HEK293 (cell line): ENCODE results near the gene DERL2.

Experiments
- CTCF ChIA-PET: fragments of 350-600 bp; formaldehyde crosslinking; extraction: SDS; loops from one replicate; lab custom pipeline; 2021; ENCODE audit warnings: antibody characterized with exemption; lab: Yijun Ruan, JAX
- POLR2A ChIA-PET: fragments of 300-600 bp; formaldehyde crosslinking; extraction: SDS; loops from one replicate; lab custom pipeline; 2020; ENCODE audit warnings: antibody characterized with exemption, inconsistent platforms; lab: Yijun Ruan, JAX
- H3K27ac ChIP-seq: fragments of 200-500 bp; sonication (Bioruptor generic); 2 replicates; pipeline ENCODE4 v1.5.1; 2014; ENCODE audit warnings: low read depth, low read length, control low read depth, inconsistent platforms; ENCODE audit errors: extremely low read depth
- H3K36me3 ChIP-seq, 2 experiments: fragments of 200-500 bp in 1 of 2; sonication (Bioruptor generic) in 1 of 2; 1 replicate in 1 of 2; 2 replicates in 1 of 2; pipeline ENCODE4 v1.5.1; 2014 to 2017; ENCODE audit warnings: inconsistent platforms in 2 of 2, low read length in 2 of 2; ENCODE audit not compliant: control insufficient read depth in 2 of 2, insufficient read depth in 1 of 2
- H3K4me1 ChIP-seq: fragments of 200-500 bp; sonication (Bioruptor generic); 2 replicates; pipeline ENCODE4 v1.5.1; 2014; ENCODE audit warnings: mild to moderate bottlenecking, low read length, inconsistent platforms; ENCODE audit not compliant: control insufficient read depth, insufficient read depth
- H3K4me3 ChIP-seq: 2 replicates; pipeline ENCODE4 v1.5.1; 2011; ENCODE audit warnings: low read depth, mild to moderate bottlenecking, control low read depth, low read length, moderate library complexity
- H3K9me3 ChIP-seq: fragments of 200-500 bp; sonication (Bioruptor generic); 2 replicates; pipeline ENCODE4 v1.5.1; 2014; ENCODE audit warnings: low read depth, low read length, inconsistent platforms; ENCODE audit not compliant: control insufficient read depth, insufficient read depth
- BCL6B ChIP-seq: fragments of 450-650 bp; formaldehyde crosslinking; IDR thresholded peaks from 2 replicates; pipeline ENCODE4 v1.5.1; 2017; ENCODE audit warnings: missing biosample characterization, missing genetic modification characterization
- FEZF1 ChIP-seq: fragments of 450-650 bp; formaldehyde crosslinking; IDR thresholded peaks from 2 replicates; pipeline ENCODE4 v1.5.1; 2016; ENCODE audit warnings: missing biosample characterization, missing genetic modification characterization
- HIC1 ChIP-seq: fragments of 450-650 bp; formaldehyde crosslinking; IDR thresholded peaks from 2 replicates; pipeline ENCODE4 v1.5.1; 2016; ENCODE audit warnings: missing biosample characterization, missing genetic modification characterization
- KLF10 ChIP-seq: fragments of 450-650 bp; IDR thresholded peaks from 2 replicates; pipeline ENCODE4 v1.5.1; 2018; ENCODE audit warnings: missing biosample characterization, mild to moderate bottlenecking, missing genetic modification characterization
- KLF8 ChIP-seq: fragments of 450-650 bp; formaldehyde crosslinking; IDR thresholded peaks from 2 replicates; pipeline ENCODE4 v1.5.1; 2016; ENCODE audit warnings: missing biosample characterization, missing genetic modification characterization
- PRDM6 ChIP-seq: fragments of 450-650 bp; formaldehyde crosslinking; IDR thresholded peaks from 2 replicates; pipeline ENCODE4 v1.5.1; 2017; ENCODE audit warnings: missing biosample characterization, missing genetic modification characterization
- REST ChIP-seq: fragments of 450-650 bp; formaldehyde crosslinking; IDR thresholded peaks from 2 replicates; pipeline ENCODE4 v1.5.1; 2016; ENCODE audit warnings: missing biosample characterization, missing genetic modification characterization
- SP2 ChIP-seq: fragments of 450-650 bp; formaldehyde crosslinking; IDR thresholded peaks from 2 replicates; pipeline ENCODE4 v1.5.1; 2016; ENCODE audit warnings: missing biosample characterization, missing genetic modification characterization
- SP7 ChIP-seq: fragments of 450-650 bp; formaldehyde crosslinking; IDR thresholded peaks from 2 replicates; pipeline ENCODE4 v1.5.1; 2016; ENCODE audit warnings: missing biosample characterization, missing genetic modification characterization
- TCF7L2 ChIP-seq: IDR thresholded peaks from 2 replicates; pipeline ENCODE4 v1.6.1; 2011; ENCODE audit warnings: low read depth, mild to moderate bottlenecking, inconsistent platforms, low read length, moderate library complexity, borderline replicate concordance
- ZBTB21 ChIP-seq: fragments of 450-650 bp; formaldehyde crosslinking; IDR thresholded peaks from 2 replicates; pipeline ENCODE4 v1.5.1; 2017; ENCODE audit warnings: missing biosample characterization, missing genetic modification characterization
- ZFHX2 ChIP-seq: fragments of 450-650 bp; formaldehyde crosslinking; conservative IDR thresholded peaks from 2 replicates; pipeline ENCODE4 v1.5.1; 2016; ENCODE audit warnings: missing biosample characterization, missing genetic modification characterization
- ZIC2 ChIP-seq: fragments of 450-650 bp; formaldehyde crosslinking; IDR thresholded peaks from 2 replicates; pipeline ENCODE4 v1.5.1; 2016; ENCODE audit warnings: missing biosample characterization, missing genetic modification characterization
- ZNF211 ChIP-seq: fragments of 450-650 bp; formaldehyde crosslinking; IDR thresholded peaks from 2 replicates; pipeline ENCODE4 v1.5.1; 2016; ENCODE audit warnings: low read depth, missing biosample characterization, missing genetic modification characterization
- ZNF266 ChIP-seq: fragments of 450-650 bp; formaldehyde crosslinking; IDR thresholded peaks from 2 replicates; pipeline ENCODE4 v1.5.1; 2016; ENCODE audit warnings: missing biosample characterization, missing genetic modification characterization, low read depth
- ZNF280C ChIP-seq: fragments of 450-650 bp; formaldehyde crosslinking; IDR thresholded peaks from 2 replicates; pipeline ENCODE4 v1.5.1; 2016; ENCODE audit warnings: missing biosample characterization, missing genetic modification characterization
- ZNF350 ChIP-seq: fragments of 450-650 bp; formaldehyde crosslinking; IDR thresholded peaks from 2 replicates; pipeline ENCODE4 v1.5.0; 2017; ENCODE audit warnings: missing biosample characterization, mild to moderate bottlenecking, missing genetic modification characterization
- ZNF362 ChIP-seq: fragments of 450-650 bp; formaldehyde crosslinking; IDR thresholded peaks from 2 replicates; pipeline ENCODE4 v1.5.1; 2016; ENCODE audit warnings: missing biosample characterization, missing genetic modification characterization
- ZNF366 ChIP-seq: fragments of 450-650 bp; formaldehyde crosslinking; conservative IDR thresholded peaks from 2 replicates; pipeline ENCODE4 v1.5.1; 2016; ENCODE audit warnings: missing biosample characterization, missing genetic modification characterization
- ZNF37A ChIP-seq: fragments of 450-650 bp; IDR thresholded peaks from 2 replicates; pipeline ENCODE4 v1.5.1; 2018; ENCODE audit warnings: missing biosample characterization, missing genetic modification characterization
- ZNF555 ChIP-seq: fragments of 450-650 bp; formaldehyde crosslinking; conservative IDR thresholded peaks from 2 replicates; pipeline ENCODE4 v1.5.1; 2017; ENCODE audit warnings: missing biosample characterization, mild to moderate bottlenecking, missing genetic modification characterization, inconsistent platforms
- ZNF837 ChIP-seq: fragments of 450-650 bp; formaldehyde crosslinking; IDR thresholded peaks from 2 replicates; pipeline ENCODE4 v1.5.1; 2016; ENCODE audit warnings: missing biosample characterization, missing genetic modification characterization
- ZSCAN5A ChIP-seq: fragments of 450-650 bp; formaldehyde crosslinking; IDR thresholded peaks from 2 replicates; pipeline ENCODE4 v1.5.1; 2016; ENCODE audit warnings: missing biosample characterization, missing genetic modification characterization

Gene DERL2

GRCh38 chr17:5500589-5501391 lies 14.8 kb upstream of the DERL2 start:
- ChIA-PET POLR2A (interaction anchor here (0.6 to 8.3 kb wide), 12 partner anchors 9 to 309 kb away, joined by 3 to 73 read pairs (median 4); partner anchors contain the start of genes DERL2, DHX33, MIS12 and ZNF594), CTCF (interaction anchor here (0.6 to 1.6 kb wide), 5 partner anchors 15 to 714 kb away, joined by 3 to 7 read pairs (median 3); no protein-coding TSS in a partner anchor)
- no peak overlapping the region; the same call in 1 of the 2 replicates for H3K27ac ChIP-seq
- H3K9me3 ChIP-seq: no peaks in the 10 kb centered on the region
- H3K4me3 ChIP-seq: peak overlapping the region; percentile 60
- no peaks in the 10 kb centered on the region; a peak in 1 of 3 replicates for H3K36me3 ChIP-seq
- peaks cover 3% of the 10 kb centered on the region; the same call in 1 of the 2 replicates for H3K4me1 ChIP-seq
- TF ChIP-seq HIC1 (tag by site-specific recombination): no peak; the same call in 1 of the 2 replicates
- no peak for TF ChIP-seq ZBTB21
- peak; percentile 94 for TF ChIP-seq SP2
- TF ChIP-seq ZNF211 (tag by site-specific recombination): no peak
- TF ChIP-seq ZSCAN5A (tag by site-specific recombination): no peak
- TF ChIP-seq ZNF266: no peak
- TF ChIP-seq ZNF37A: no peak
- no peak for TF ChIP-seq TCF7L2
- no peak for TF ChIP-seq PRDM6 (tag by site-specific recombination)
- TF ChIP-seq BCL6B (tag by site-specific recombination): no peak
- no peak for TF ChIP-seq ZNF366
- TF ChIP-seq KLF10 (tag by site-specific recombination): no peak; the same call in 1 of the 2 replicates
- peak; percentile 88 for TF ChIP-seq ZFHX2 (tag by site-specific recombination)
- no peak for TF ChIP-seq ZNF280C (tag by site-specific recombination)
- no peak for TF ChIP-seq REST (tag by site-specific recombination)
- peak; percentile 74 for TF ChIP-seq ZIC2 (tag by site-specific recombination)
- TF ChIP-seq ZNF555 (tag by site-specific recombination): no peak
- peak; percentile 63 for TF ChIP-seq SP7 (tag by site-specific recombination)
- TF ChIP-seq ZNF837 (tag by site-specific recombination): no peak
- no peak for TF ChIP-seq FEZF1 (tag by site-specific recombination)
- no peak; the same call in 1 of the 2 replicates for TF ChIP-seq KLF8 (tag by site-specific recombination)
- no peak for TF ChIP-seq ZNF362
- no peak for TF ChIP-seq ZNF350
